GM21825 (cell line): ENCODE measurements around the gene CLEC12A.

Experiments used
- ATAC-seq: cut with Tn5 transposase; IDR thresholded peaks from one replicate; pipeline ENCODE4 v1.9.1; 2021; ENCODE audit warnings: mild to moderate bottlenecking, moderate library complexity; ENCODE audit not compliant: unreplicated experiment

CLEC12A gene

GRCh38 chr12:10031321-10031720, 60.1 kb downstream of the CLEC12A start:
- ATAC-seq: no peak

- ATAC-seq: no peak
Observed at GRCh38 chr12:10031771-10032175, 60.6 kb downstream of the CLEC12A start.

- no peak for ATAC-seq
Observed at GRCh38 chr12:10033783-10034545, 62.8 kb downstream of the CLEC12A start.
